HUES6 (cell line): ENCODE results near the gene RNF113B.

Experiments used
- H3K27ac ChIP-seq: 2 replicates; pipeline ENCODE4 v1.7.0; 2013; ENCODE audit warnings: low read depth, mild to moderate bottlenecking, low read length, inconsistent platforms
- H3K27me3 ChIP-seq: 2 replicates; pipeline ENCODE4 v1.6.1; 2013; ENCODE audit warnings: low read length; ENCODE audit not compliant: control insufficient read depth, insufficient read depth
- H3K36me3 ChIP-seq: 2 replicates; pipeline ENCODE4 v1.6.1; 2013; ENCODE audit warnings: low read length; ENCODE audit not compliant: control insufficient read depth, insufficient read depth
- H3K4me1 ChIP-seq: 2 replicates; pipeline ENCODE4 v1.6.1; 2013; ENCODE audit warnings: low read length; ENCODE audit not compliant: control insufficient read depth, insufficient read depth
- H3K4me3 ChIP-seq: 2 replicates; pipeline ENCODE4 v1.5.1; 2013; ENCODE audit warnings: low read depth, low read length
- H3K9ac ChIP-seq: one replicate; pipeline ENCODE4 v1.6.1; 2013; ENCODE audit warnings: mild to moderate bottlenecking, low read length
- H3K9me3 ChIP-seq: 2 replicates; pipeline ENCODE4 v1.6.1; 2013; ENCODE audit warnings: low read depth, low read length; ENCODE audit not compliant: control insufficient read depth, insufficient read depth

Gene RNF113B

DNA sequence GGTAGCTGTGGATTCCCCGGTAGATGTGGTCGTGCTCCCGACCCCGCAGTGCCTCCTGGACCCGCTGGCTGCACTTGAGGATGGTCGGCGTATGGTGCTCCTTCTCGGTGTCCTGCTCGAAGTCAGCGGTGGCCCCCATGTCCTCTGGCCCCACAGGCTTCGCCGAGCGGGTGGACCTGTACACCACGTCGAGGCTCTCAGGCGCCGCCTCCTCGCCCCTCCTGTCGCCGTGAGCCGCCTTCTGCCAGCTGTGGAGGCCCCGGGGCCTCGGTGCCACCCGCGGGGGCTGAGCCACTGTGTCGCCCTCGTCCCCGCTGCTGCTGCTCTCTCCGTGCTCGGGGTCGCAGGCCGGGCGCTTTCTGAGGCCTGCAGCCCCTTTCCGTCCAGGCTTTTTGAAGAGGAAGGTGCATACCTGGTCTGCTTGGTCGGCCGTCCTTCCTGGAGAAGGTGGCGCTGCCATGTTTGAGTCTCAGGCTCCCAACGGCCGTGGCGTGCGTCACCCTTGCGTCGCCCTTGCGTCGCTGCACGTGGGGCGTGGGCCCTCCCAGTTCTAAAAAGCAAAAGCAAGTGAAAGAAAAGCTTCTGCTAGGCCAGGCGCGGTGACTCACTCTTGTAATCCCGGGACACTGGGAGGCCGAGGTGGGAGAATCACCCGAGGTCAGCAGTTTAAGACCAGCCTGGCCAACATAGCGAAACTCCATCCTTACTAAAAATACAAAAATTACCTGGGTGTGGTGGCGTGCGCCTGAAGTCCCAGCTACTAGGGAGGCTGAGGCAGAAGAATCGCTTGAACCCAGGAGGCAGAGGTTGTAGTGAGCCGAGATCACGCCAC, at the start of gene RNF113B:
TSS of gene RNF113B (minus strand) at position 493 of the 832 bp plus-strand sequence. CDS start at position 460, 33 bp downstream.
- no peaks in the 10 kb centered on the region for H3K36me3 ChIP-seq
- H3K27me3 ChIP-seq = no peaks in the 10 kb centered on the region
- H3K4me3 ChIP-seq = no peak within 1 kb of the TSS
- H3K9me3 ChIP-seq = peaks cover 3% of the 10 kb centered on the region; the same call in 1 of the 2 replicates
- peaks cover 33% of the 10 kb centered on the region for H3K4me1 ChIP-seq
- H3K9ac ChIP-seq = no peak within 1 kb of the TSS
- H3K27ac ChIP-seq = no peak within 1 kb of the TSS

GRCh38 chr13:98226496-98226895, 49.4 kb upstream of the RNF113B start:
- H3K9me3 ChIP-seq = peaks cover 11% of the 10 kb centered on the region; the same call in 1 of the 2 replicates
- H3K9ac ChIP-seq = no peak overlapping the region
- H3K27ac ChIP-seq = no peak overlapping the region
- H3K4me1 ChIP-seq = no peaks in the 10 kb centered on the region; the same call in 1 of the 2 replicates
- H3K36me3 ChIP-seq = peaks cover 11% of the 10 kb centered on the region
- H3K27me3 ChIP-seq = no peaks in the 10 kb centered on the region
- no peak overlapping the region for H3K4me3 ChIP-seq

- Histone ChIP-seq H3K4me3 (no peak overlapping the region), H3K36me3 (peaks cover 5% of the 10 kb centered on the region), H3K27ac (no peak overlapping the region), H3K9ac (no peak overlapping the region), H3K4me1 (no peaks in the 10 kb centered on the region; the same call in 1 of the 2 replicates), H3K27me3 (no peaks in the 10 kb centered on the region), H3K9me3 (peaks cover 2% of the 10 kb centered on the region; the same call in 1 of the 2 replicates)
Observed at GRCh38 chr13:98225036-98225940, 48.2 kb upstream of the RNF113B start.

GRCh38 chr13:98224557-98224956, 47.5 kb upstream of the RNF113B start:
- Histone ChIP-seq H3K36me3 (peaks cover 5% of the 10 kb centered on the region), H3K27ac (no peak overlapping the region), H3K9me3 (no peaks in the 10 kb centered on the region; the same call in 1 of the 2 replicates), H3K9ac (no peak overlapping the region), H3K4me3 (no peak overlapping the region), H3K4me1 (no peaks in the 10 kb centered on the region; the same call in 1 of the 2 replicates), H3K27me3 (no peaks in the 10 kb centered on the region)

- Histone ChIP-seq H3K27me3 (no peaks in the 10 kb centered on the region), H3K36me3 (peaks cover 5% of the 10 kb centered on the region), H3K4me1 (no peaks in the 10 kb centered on the region; the same call in 1 of the 2 replicates), H3K9ac (no peak overlapping the region), H3K27ac (no peak overlapping the region), H3K4me3 (no peak overlapping the region), H3K9me3 (no peaks in the 10 kb centered on the region; the same call in 1 of the 2 replicates)
Observed at GRCh38 chr13:98223741-98224140, 46.7 kb upstream of the RNF113B start.

GRCh38 chr13:98222816-98223215, 45.7 kb upstream of the RNF113B start:
- Histone ChIP-seq H3K27ac (no peak overlapping the region), H3K27me3 (no peaks in the 10 kb centered on the region), H3K4me3 (no peak overlapping the region), H3K4me1 (peaks cover 3% of the 10 kb centered on the region; the same call in 1 of the 2 replicates), H3K9me3 (no peaks in the 10 kb centered on the region; the same call in 1 of the 2 replicates), H3K9ac (no peak overlapping the region), H3K36me3 (peaks cover 5% of the 10 kb centered on the region)

- Histone ChIP-seq H3K9ac (no peak overlapping the region), H3K27me3 (no peaks in the 10 kb centered on the region), H3K9me3 (no peaks in the 10 kb centered on the region), H3K27ac (no peak overlapping the region), H3K36me3 (peaks cover 5% of the 10 kb centered on the region), H3K4me1 (peaks cover 9% of the 10 kb centered on the region; the same call in 1 of the 2 replicates), H3K4me3 (no peak overlapping the region)
Observed at GRCh38 chr13:98222081-98222554, 45.0 kb upstream of the RNF113B start.

GRCh38 chr13:98221234-98221633, 44.2 kb upstream of the RNF113B start:
- peaks cover 5% of the 10 kb centered on the region for H3K36me3 ChIP-seq
- no peaks in the 10 kb centered on the region for H3K27me3 ChIP-seq
- H3K4me3 ChIP-seq = no peak overlapping the region
- no peak overlapping the region for H3K9ac ChIP-seq
- H3K9me3 ChIP-seq = no peaks in the 10 kb centered on the region
- H3K27ac ChIP-seq = no peak overlapping the region
- H3K4me1 ChIP-seq = peaks cover 9% of the 10 kb centered on the region; the same call in 1 of the 2 replicates

DNA sequence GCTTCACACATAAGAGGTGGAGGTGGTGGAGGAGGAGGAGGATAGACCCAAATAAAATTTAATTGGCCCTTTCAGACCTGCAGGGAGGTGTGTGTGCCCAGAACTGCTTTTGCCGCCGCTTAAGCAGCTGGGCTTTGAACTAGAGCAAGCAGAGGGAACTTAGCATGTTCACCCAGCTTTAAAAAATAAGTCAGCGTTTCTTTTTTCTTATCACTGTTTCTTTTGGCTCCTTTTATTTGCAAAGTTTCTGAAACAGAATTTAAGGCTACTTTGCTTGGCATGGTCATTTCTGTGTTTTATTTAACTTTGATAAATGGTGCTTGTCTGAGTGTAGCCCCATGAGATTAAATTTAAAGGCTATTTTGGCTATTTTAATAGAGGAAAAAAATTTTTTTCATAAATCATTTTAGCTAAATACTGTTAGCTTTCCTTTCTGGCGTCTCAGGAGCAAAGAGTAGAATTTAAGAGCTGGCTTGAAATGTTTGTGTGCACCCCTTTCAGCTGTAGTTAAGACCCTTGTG, 43.3 kb upstream of the RNF113B start:
- Histone ChIP-seq H3K27me3 (no peaks in the 10 kb centered on the region), H3K9me3 (no peaks in the 10 kb centered on the region), H3K4me1 (peaks cover 9% of the 10 kb centered on the region; the same call in 1 of the 2 replicates), H3K4me3 (no peak overlapping the region), H3K36me3 (peaks cover 3% of the 10 kb centered on the region), H3K27ac (no peak overlapping the region), H3K9ac (no peak overlapping the region)

GRCh38 chr13:98219685-98220084, 42.6 kb upstream of the RNF113B start:
- H3K4me1 ChIP-seq = peaks cover 9% of the 10 kb centered on the region; the same call in 1 of the 2 replicates
- no peaks in the 10 kb centered on the region for H3K9me3 ChIP-seq
- no peak overlapping the region for H3K4me3 ChIP-seq
- no peaks in the 10 kb centered on the region for H3K36me3 ChIP-seq
- no peak overlapping the region for H3K27ac ChIP-seq
- no peaks in the 10 kb centered on the region for H3K27me3 ChIP-seq
- H3K9ac ChIP-seq = no peak overlapping the region
